Astrocyte of the spinal cord (primary cell): Measurements from ENCODE around the gene XPO4.

Source experiments
- DNase-seq: peaks from one replicate; pipeline ENCODE4 v3.0.0; 2011; ENCODE audit warnings: low read depth, low spot score
- H3K4me3 ChIP-seq: 2 replicates; pipeline ENCODE4 v1.5.1; 2011; ENCODE audit warnings: low read depth, mild to moderate bottlenecking, low read length, moderate library complexity
- in situ Hi-C: cut with HindIII; loops from 2 replicates; pipeline ENCODE4 v1.10.0; 2017; ENCODE audit warnings: low sequenced_read_pairs
- TF ChIP-seq, protein P1 (sequence below): IDR thresholded peaks from 2 replicates; pipeline ENCODE4 v1.5.1; 2012; ENCODE audit warnings: low read depth, mild to moderate bottlenecking, low read length, inconsistent platforms

The XPO4 gene

DNA sequence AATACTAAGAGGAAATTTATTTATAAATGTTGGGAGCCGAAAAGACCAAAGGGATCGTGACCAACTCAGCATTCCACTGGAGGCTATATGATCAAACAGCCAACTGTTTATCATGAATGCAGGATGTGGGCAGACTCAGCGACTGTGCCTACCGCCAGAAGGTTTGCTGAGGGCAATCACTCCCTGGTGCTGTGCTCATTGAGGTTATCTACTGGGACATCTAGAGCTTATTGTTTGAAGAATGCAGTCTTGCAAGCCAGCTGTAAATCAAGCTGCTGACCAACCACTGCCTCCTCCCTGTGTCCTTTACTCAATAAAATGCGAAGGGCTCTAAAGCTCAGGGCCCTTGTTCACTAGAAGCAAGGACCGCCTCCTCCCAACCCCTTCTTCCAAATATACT is 8.5 kb upstream of the XPO4 start:
- in situ Hi-C loops: no loop called here
- TF ChIP-seq, protein P1, sequence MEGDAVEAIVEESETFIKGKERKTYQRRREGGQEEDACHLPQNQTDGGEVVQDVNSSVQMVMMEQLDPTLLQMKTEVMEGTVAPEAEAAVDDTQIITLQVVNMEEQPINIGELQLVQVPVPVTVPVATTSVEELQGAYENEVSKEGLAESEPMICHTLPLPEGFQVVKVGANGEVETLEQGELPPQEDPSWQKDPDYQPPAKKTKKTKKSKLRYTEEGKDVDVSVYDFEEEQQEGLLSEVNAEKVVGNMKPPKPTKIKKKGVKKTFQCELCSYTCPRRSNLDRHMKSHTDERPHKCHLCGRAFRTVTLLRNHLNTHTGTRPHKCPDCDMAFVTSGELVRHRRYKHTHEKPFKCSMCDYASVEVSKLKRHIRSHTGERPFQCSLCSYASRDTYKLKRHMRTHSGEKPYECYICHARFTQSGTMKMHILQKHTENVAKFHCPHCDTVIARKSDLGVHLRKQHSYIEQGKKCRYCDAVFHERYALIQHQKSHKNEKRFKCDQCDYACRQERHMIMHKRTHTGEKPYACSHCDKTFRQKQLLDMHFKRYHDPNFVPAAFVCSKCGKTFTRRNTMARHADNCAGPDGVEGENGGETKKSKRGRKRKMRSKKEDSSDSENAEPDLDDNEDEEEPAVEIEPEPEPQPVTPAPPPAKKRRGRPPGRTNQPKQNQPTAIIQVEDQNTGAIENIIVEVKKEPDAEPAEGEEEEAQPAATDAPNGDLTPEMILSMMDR: no peak
- no peak overlapping the region for H3K4me3 ChIP-seq
- no peak for DNase-seq

DNA sequence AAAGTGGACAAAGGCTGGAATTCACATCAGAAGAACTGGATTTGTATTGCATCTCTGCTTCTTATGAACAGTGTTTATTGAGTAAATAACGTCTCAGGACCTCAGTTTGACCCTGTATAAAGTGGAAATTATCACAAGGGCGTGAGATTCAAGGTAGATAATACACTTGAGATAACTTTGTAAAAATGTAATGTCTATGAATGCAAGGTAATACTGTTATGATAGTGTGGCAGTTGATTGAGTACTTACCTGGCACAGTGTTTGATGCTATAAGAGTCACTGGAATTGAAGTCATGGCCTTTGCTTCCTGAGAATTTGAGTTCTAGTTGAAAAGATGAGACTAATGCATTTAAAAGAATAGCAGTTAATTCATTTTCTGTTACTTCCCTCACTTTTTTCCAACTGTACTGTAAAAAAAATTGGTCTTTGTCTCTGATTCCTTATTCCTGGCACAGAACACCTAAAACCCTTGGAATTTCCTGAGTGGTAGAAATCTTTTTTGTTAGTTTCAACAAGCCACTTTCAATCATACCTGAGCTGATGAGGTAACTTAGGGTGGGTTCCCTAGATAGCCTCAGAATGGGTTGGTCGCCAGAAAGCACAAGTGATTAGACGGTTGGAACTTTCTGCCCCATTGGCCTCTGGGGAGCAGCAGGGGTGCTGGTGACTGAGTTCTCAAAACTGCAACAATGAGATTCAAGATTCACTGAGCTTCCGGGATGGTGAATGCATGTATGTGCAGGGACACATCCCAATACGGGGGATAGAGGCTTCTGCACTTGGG is 6.4 kb upstream of the XPO4 start:
- in situ Hi-C loops: no loop called here
- DNase-seq: no peak
- TF ChIP-seq, protein P1: no peak
- no peak overlapping the region for H3K4me3 ChIP-seq

DNA sequence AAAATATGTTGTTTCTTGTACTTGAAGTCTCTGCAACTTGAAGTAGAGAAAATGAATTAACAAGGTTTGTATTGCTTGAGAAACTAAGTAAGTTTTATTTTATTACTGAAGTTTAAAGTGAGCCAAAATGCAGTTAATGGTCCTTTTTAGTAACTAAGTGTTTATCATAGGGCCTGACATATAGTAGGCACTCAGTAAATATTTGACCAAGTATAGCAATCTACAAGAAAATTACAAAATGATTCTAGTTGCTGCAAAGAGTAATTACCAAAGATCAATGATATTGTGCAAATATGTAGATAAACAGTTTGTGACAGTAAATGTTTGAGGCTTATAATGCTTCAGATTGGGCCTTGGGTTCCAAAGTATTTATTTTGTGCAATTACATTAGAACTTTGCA is 2.4 kb upstream of the XPO4 start:
- no peak overlapping the region for H3K4me3 ChIP-seq
- TF ChIP-seq, protein P1: no peak
- no peak for DNase-seq
- in situ Hi-C loops: no loop called here

DNA sequence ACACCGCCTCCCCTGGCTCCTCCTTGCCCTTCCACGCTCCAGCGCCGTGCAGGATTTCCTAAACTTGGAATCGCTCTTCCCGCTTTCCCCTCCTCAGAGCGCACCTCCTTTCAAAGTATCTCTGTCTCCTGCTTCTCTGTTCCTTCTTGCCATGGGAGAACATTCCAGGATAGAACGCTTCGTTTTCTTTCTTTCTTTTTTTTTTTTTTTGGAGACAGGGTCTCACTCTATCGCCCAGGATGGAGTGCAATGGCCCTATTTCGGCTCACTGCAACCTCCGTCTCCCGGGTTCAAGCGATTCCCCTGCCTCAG is 574 bp upstream of the XPO4 start:
- peak overlapping the region; percentile 97 for H3K4me3 ChIP-seq
- in situ Hi-C loops: no loop called here
- TF ChIP-seq, protein P1: no peak
- no peak for DNase-seq

DNA sequence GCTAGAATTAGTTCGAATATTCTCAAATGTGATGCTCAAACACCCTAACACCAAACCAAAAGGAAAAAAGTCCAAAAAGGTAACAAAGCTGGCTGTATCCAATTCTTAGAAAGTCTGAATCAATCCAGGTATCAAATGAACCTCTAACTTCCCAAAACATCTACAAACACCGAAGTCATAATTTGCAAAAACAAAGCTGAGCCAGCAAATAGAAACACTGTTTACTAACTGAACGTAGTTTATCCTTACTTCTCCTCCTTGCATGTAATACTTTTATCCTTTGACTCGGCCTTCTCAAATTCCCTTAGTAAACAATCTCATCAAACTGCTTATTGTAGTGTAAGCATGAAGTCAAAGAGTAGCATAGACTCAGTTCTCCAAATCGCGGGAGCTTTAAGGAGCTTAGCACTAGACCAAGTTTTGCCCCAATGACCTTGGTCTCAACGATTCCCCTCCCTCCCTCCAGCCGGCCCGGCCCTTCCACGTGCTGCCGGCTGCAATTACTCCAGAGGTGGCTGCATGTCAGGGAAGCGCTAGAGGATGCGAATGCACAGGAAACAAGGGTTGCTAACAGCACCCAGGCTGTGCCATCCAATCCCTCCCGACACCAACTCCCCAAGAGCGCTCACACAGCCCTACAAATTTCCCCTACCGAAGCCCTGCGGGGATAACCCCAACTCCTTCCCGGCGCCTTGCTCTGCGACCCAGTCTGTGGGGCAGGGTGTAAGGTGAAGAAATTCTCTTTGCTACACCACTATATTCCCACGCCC is 693 bp downstream of the XPO4 start:
- peak; percentile 14 for DNase-seq
- in situ Hi-C loops: no loop called here

GRCh38 chr13:20894245-20894644 is 8.3 kb downstream of the XPO4 start:
- no peak for DNase-seq
- in situ Hi-C loops: no loop called here
- H3K4me3 ChIP-seq: no peak overlapping the region
- TF ChIP-seq, protein P1: no peak

More for the DNA sequence above, 693 bp downstream of the XPO4 start:
- TF ChIP-seq, protein P1: no peak
- H3K4me3 ChIP-seq: peak overlapping the region; percentile 97
